ENCODE results near the gene SHISA9.

SHISA9 gene

GRCh38 chr16:13081825-13082331, 180.5 kb downstream of the SHISA9 start:
- no peak for DNase-seq

DNA sequence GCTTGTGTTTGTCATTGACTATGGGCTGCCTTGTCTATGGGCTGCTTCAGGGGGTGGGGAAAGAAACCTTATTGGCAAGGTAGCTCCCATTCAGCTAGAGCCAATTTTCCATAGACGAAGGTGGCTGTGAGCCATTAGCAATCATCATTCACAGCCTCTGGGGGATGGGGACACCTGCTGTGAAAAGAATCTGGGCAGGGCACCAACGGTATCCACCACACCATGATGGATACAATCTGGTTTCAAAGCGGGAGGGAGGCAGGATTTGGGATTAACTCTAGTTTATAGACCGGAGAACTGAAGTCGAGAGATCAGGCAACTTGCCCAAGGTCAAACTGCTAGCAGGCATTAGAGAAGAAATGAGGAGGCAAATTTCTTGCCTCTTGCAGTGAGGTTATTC, 182.3 kb downstream of the SHISA9 start:
- DNase-seq, result no peak

- no peak for DNase-seq
These were observed 182.9 kb downstream of the SHISA9 start for GRCh38 chr16:13084331-13084730.

DNA sequence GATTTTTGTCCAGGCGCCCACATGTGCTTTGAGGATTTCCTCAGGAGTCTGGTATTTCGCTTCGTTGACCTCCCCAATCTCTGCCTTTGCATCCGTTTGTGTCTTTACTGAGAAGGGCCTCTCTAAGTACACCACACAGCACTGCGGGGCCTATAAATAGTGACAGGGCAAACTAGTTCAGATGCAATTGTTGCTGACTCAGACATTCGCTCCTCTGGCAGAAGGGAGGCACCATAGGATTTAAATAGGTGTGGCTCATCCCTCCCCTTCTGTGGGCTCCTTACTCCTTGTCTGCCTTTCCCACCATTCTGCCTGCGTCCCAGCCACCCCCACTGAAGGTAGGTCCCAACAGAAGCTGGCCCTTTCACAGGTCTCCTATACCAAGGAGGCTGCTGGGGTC, 192.3 kb downstream of the SHISA9 start:
- DNase-seq, result no peak

DNA sequence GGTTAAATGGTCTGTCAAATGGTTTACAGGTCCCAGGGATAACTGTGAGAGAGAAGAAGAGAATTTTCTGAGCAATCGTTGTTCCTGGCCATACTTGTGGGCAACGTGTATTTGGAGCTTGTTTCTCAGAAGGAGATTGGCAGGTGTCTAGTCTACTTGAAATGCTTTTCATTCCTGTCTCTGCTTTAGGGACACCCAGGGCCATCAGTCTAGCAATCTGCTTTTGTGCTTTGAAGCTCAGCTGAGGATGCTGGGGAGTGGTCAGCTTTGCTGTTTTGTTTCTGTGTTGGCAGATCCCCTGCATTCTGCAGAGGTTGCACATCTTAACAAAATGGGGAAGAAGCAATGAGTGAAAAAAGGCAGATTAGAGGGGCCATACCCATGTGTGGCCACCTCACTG, 193.7 kb downstream of the SHISA9 start:
- no peak for DNase-seq

DNA sequence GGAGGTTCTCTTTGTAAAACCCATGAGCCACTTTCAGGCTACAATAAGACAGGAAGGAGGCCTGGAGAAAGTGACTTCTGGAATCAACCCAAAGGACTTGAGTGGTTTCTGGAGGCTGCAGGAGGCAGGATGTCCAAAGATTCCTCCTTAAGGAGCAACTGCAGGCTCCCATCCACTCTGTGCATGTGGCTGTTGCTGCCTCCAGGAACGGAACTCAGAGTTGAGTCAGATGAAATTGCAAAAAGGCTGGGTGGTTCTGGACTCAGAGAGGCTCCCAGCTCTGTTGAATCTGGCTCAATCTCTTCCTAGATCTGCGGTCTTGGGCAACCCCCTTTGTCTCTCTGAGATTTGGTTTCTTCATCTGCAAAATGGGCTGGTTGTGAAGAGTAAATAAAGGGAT, 197.1 kb downstream of the SHISA9 start:
- DNase-seq, result no peak

DNA sequence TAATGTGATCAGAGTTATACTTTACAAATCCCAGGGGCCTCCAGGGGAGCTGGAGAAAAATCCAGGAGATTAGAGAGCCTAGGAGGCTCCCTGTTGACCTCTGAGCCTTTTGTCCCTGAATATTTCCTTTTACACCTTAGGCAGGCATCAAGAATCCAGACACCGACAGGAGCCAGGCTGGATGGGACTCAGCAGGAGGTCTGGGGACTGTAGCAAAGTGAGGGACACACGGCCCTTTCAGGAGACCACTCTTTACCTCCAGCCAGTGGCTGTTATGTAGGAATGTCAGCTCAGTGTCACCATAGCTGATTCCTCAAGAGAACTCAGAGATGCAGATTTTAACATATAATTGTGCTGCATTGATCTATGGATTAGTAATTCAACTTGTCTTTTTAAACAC, 198.4 kb downstream of the SHISA9 start:
- DNase-seq, result no peak

GRCh38 chr16:13100970-13101369, 199.6 kb downstream of the SHISA9 start:
- DNase-seq, result no peak

- DNase-seq, result no peak
These were observed 200.4 kb downstream of the SHISA9 start for GRCh38 chr16:13101828-13102227.

DNA sequence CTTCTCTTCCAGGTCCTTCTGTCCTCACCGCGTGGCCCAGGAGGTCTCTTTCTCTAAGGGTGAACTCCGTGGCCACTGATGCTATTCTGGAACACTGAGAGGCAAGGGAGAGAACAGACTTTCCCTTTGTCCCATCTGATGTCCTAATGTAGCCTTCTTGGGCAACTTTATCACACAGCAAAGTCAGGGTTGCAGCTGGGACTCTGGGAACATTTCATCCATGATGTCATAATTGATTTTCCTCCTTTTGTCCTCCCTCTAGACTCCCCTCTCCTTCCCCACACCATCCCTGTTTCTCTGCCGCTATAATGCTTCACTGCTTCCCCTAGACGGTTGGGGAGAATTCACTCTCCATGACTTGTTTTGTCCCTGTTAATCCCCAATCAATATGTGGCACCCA, 201.0 kb downstream of the SHISA9 start:
- no peak for DNase-seq

DNA sequence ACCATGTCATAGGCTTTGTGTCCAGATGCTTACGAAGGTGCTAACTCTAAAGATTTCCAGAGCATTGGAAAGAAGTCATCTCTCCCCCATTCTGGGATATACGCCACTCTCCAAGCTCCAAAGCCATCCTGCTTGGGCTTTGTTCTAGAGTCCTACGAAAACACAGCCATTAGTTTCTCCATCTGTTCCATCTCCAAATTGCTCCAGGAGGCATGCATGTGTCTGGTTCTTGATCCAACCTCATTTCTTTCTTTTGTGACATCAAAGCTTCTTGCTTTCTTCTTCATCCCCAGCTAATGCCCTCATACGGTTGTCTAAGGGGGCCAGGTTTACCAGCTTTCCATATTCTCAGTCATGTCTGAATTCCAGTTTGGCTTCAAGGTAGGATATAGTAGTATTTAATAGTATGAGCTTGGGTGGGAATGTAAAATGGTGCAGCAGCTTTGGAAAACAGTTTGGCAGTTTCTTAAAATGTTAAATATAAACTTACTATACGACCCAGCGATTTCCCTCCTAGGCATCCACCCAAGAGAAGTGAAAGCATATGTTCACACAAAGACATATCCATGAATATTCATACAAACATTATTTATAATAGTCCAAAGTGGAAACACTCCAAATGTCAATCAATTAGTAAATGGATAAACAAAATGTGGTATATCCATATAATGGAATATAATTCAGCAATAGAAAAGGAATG, 202.6 kb downstream of the SHISA9 start:
- DNase-seq, result no peak

- no peak for DNase-seq
These were observed 203.4 kb downstream of the SHISA9 start for GRCh38 chr16:13104772-13105171.

- DNase-seq, result no peak
These were observed 204.0 kb downstream of the SHISA9 start for GRCh38 chr16:13105427-13105826.

DNA sequence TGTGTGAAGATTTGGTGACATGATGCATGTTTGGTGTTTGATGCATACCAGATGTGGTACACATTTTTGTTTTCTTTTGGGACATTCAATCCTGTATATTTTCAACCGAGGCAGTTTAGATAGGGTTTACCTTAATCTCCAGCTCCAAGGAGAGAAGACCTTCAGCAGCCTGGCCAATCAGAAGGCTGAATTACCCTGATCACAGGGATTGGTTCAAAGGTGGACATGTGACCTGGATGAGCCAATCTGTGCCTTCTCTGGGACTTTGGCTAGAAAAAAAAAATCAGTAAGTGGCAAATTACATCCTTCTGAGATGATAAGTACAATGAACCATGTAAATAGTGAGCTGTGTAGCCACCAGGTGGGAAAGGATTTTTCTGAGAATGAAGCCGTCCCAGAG, 205.1 kb downstream of the SHISA9 start:
- no peak for DNase-seq

GRCh38 chr16:13108126-13108525, 206.7 kb downstream of the SHISA9 start:
- no peak for DNase-seq

DNA sequence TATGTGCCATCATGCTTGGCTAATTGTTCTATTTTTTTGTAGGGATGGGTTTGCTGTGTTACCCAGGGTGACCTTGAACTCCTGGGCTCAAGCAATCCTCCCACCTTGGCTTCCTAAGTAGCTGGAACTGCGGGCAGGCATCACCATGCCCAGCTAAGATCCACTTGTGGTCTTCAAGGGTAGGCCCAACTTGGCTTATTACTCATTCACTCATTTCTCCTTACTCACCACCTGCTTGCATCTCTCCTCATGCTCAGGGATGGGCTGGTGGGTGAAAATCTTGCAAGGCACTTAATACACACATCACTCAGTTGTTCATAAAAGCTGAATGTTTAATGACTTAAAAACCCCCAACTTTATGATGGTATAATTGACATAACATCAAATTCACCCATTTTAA, 207.8 kb downstream of the SHISA9 start:
- DNase-seq, result no peak

DNA sequence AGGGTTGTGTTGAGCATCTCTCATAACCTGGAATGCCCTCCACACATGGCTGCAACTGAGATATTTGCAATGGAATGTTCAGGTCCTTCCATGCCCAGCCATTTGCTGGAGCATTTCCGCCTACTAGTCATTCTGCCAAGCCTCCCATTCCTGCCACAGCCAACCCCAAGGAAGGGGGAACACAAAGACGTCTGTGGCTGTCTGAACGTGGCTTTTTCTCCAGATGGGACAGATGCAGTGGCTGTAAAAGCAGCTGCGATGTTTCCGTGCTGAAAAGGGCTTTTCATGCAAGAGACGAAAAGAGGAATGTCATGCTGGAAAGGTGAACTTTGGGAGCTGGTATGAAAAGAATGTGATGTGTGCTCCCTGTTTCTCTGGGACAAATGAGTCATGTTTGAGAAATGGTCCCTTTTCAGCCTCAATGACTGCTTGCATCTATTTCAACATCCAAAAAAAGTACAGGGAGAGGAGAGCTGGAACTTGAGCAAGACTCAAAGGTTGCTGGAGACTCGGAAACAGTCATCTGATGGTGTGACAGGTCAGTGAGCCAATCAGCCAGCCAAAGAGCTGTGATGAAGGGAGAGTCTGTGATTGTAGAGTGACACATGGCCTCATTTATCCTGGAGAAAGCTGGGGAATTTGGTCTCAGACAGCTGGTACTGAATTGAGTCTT, 208.9 kb downstream of the SHISA9 start:
- no peak for DNase-seq

DNA sequence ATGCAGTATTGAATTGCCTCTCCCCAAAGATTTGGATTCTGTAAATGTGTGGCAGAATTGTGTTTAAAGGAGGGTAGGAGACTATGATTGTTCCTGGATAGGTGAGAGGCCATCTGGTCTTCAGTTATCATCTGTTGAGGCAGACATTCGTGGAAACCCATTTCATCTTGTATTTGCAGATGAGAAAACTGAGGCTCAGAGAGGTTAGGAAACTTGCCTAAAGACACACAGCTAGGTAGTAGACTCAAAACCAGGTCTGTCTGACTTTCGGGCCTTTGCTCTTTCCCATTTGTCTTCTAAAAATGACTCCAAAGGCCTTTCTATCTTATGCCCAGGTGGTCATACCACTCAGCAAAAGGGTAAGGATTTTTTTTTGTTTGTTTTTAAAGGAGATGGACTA, 210.3 kb downstream of the SHISA9 start:
- DNase-seq, result no peak

GRCh38 chr16:13113741-13114140, 212.3 kb downstream of the SHISA9 start:
- DNase-seq, result no peak

DNA sequence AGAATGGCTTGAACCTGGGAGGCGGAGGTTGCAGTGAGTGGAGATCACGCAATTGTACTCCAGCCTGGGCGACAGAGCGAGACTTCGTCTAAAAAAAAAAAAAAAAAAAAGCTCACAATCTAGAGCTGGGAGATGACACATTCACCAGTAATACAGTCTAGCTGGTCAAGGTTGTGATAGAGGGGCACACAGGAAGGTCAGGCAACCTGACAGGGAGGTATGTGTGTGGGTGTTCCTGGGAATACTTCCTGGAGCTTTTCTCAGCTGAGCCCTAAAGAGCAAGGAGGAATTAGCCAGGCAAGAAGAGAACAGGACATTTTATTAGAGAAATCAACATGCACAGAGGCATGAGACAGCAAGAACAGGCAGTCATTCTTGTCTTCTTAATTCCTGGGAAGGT, 216.7 kb downstream of the SHISA9 start:
- no peak for DNase-seq

GRCh38 chr16:13120091-13120490, 218.7 kb downstream of the SHISA9 start:
- no peak for DNase-seq

- DNase-seq, result no peak
These were observed 219.2 kb downstream of the SHISA9 start for GRCh38 chr16:13120557-13120956.

DNA sequence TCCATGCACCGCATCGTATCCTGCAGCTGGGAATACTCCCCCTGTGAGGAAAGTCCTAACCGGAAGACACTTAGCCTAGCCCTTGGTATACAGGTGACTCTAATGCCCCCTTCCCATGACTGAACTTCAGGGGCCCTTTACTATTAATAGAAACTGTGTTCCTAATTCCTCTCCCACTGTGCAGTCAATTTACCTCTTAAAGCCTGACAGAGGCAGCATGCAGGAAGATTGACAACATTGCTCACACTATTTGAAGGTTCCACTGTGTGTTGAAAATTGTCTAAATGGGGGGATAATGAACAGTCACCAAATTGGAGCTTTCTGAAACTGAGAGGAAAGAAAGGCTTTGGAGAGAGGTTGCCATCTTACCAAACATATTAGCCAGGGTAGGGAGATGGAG, 222.6 kb downstream of the SHISA9 start:
- DNase-seq, result no peak

- no peak for DNase-seq
These were observed 225.7 kb downstream of the SHISA9 start for GRCh38 chr16:13127144-13127543.

DNA sequence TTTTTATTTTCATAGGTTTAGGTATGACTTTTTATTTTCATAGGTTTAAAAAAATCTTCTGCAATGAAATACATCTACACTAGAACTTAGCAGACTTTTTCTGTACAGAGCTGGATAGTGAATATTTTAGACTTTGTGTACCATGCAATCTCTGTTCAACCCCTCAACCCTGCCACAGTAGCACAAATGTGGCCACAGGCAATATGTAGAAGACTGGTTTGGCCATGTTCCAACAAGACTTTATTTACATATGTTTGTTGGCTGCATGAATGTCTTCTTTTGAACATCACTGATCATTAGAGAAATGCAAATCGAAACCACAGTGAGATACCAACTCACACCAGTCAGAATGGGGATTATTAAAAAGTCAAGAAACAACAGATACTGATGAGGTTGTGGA, 229.2 kb downstream of the SHISA9 start:
- DNase-seq, result no peak

Measured in NCI-H2227 treated with DMSO at 0.1 percent for 48 hours (cell line).